Fibroblast of skin of left biceps (primary cell): ENCODE data around the gene CDH24.

Source experiments
- DNase-seq, 2 experiments: peaks; one replicate each; pipeline ENCODE4 v3.0.0-alpha.2; 2013; ENCODE audit warnings: low read depth in 2 of 2

Gene CDH24

DNA sequence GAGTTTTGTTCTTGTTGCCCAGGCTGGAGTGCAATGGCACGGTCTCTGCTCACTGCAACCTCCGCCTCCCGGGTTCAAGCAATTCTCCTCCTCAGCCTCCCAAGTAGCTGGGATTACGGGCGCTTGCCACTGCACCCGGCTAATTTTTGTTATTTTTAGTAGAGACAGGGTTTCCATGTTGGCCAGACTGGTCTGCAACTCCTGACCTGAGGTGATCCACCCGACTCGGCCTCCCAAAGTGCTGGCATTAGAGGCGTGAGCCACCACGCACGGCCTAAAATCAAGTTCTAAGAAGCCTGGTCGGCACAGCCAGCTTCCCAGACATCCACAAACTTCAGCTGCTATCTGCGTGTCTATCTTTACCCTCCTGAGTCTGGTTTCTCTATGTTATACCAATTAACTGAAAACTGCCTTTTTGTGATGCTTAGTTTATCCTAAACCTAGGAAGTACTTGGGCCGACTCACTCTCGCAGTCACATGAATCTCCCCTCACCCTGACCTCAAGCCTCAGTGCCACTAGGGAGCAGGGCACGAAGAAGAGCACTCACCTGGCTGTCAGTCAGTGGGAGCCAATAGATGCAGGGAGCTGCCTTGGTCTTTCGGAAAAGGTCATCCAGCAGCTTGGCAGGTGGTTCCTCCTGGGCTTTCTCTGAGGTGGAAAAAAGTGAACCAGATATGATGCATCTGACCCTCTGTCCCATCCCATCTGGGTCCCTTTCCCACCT lies 3.4 kb upstream of the CDH24 start:
- no peak for DNase-seq

DNA sequence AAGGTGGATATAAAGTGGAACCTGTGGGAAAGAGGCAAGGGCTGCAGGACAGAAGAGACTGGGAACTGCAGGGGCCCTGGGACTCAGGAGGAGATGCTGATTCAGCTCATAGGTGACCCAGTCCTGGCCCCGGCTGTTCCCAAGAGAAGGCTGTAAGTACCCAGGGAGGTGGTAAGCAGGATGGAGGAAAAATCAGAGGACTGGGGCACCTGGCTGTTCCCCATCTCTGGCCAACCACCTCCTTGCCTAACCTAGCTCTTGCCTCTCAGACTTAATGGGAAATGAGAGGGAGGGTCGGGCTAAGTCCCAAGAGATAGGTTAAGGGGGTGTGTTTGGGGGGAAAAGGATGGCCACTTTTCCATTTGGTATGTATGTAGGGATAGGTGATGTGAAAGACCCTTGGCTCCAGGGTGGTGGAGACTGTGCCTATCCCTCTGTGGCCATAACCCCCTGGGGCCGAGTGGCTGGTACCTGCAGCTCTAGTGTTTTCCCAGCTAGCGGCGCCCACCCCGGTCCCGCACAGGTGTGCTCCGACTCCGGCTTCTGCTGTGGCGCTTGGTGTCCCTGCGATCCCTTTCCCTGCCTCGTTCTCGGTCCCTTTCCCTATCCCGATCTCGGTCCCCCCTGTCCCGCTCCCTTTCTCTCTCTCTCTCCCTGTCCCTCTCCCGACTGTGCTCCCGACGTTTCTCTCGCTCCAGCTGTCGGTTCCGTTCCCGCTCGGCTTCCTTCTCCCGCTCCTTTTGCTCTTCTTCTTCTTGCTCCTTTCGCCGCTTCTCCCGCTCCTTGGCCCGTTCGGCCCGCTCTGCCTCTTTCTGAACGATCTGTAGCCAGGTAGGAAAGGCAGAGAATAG lies 1.6 kb upstream of the CDH24 start:
- no peak for DNase-seq

DNA sequence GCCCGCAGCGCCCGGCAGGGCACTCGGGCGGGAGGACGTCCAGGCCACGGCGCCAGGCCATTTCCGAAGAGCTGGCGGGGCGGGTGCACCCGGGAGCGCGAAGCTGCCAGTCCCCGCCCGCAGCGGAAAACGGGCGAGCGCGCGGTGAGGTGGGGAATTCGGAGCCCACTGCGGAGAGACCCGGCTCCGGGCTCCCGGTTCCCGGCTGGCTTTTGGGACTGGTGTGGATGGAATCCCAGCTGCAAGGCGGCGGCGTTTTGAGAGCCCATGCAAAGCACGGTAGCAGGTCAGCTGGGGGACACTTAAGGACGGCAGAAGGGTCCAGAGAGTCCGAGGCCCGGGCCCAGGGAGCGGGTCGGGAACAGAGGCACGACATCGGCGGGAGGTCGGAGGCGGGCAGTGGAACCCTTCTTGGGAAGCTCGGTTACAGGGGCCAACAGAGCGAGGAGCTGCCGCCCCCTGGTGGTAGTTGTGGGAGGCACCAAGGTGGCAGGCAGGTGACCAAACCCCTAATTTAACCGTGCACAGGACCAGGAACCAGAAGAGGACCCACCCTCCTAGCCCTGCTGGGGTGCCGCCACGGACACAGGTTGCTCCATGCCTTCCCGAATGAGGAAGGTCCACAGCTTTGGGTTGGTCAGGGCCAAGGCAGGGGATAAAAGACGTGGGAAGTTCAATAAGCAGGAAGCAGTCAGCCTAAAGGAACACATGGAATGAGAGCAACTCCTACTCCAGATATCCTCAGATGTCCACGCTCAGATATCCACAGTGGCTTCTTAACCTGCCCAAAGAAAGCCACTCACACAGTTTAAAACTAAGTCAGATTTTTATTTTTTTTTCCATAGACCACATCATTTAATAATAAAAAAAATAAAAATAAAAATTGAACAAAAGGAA lies 685 bp upstream of the CDH24 start:
- DNase-seq, result peak; percentile 28 to 44

DNA sequence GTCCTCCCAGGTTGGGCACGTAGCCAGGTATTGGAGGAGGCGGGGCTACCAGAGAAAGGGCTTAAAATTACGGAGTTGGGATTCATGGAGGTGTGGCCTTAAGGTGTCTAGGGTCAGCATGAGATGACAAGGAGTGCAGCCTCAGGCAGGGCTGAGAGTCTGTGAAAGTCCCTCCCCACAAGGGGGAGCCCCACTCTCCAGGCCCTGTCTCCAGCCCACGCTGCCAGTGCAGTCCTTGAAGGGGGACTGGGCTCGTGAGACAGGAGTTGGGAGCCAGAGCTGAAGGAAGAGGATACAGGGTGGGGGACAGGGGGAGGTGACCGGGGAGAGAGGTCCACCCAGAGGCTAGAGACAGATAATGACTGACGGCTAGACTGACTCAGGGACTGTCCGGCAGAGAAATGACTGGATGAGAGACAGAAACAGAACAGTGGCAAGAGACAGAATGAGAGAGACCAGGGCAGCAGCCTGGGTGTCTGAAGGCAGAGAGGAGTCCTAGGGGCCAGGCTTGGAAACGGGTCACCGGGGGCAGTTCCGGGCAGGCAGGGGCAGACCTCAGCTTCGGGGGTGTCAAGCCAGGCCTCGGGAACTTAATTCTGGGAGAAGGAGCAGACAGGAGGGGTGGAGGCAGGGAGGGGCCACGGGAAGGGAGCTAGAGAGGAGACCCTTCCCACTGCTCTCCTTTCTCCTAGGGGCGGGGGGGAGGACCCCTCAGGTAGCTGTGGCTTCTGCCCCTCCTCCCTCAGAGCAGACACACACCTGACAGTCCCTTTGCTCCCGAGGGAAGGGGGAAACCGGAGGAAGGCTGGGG lies 970 bp downstream of the CDH24 start:
- no peak for DNase-seq

DNA sequence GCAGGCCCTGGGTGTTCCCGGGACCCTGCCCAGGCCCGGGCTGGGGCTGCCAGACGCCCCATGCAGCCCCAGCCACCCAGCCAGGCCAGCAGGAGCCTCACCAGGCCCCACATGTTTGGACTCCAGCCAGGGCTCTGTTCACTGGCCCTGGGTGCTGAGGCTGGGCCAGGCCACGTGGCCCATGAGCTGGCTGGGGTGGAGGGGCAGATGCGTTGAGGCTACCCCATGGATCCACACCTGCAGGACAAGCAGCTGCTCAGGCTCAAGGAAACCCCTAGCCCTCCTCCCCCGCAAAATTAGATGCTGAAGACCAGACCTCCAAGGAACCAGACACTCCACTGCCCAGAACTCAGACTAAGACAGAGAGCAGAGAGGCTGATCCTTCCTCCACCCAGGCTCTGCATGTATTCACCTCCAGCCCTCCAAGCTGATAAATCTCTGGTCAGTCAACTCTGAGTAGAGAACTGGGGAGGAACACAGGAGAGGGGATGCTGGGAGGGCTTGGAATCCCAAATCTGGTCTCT lies 1.6 kb downstream of the CDH24 start:
- no peak for DNase-seq

DNA sequence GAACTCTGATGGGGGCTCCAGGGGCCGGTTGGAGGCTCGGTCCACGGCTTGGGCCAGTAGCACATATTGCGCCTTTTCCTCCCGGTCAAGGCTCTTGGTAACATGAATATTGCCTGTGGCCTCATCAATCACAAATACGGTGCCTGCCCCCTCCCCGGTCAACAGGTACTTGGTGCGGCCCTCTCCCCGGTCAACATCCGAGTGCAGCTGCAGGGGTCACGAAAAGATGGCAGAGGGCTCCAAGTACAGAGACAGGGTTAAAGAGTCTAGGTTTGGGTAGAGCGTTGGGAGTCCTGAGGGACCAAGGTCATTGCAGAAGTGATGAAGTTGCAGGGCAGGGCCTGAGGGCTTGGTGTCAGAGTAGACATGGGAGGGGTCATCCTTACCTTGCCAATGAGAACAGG lies 2.2 kb downstream of the CDH24 start:
- DNase-seq, result no peak

DNA sequence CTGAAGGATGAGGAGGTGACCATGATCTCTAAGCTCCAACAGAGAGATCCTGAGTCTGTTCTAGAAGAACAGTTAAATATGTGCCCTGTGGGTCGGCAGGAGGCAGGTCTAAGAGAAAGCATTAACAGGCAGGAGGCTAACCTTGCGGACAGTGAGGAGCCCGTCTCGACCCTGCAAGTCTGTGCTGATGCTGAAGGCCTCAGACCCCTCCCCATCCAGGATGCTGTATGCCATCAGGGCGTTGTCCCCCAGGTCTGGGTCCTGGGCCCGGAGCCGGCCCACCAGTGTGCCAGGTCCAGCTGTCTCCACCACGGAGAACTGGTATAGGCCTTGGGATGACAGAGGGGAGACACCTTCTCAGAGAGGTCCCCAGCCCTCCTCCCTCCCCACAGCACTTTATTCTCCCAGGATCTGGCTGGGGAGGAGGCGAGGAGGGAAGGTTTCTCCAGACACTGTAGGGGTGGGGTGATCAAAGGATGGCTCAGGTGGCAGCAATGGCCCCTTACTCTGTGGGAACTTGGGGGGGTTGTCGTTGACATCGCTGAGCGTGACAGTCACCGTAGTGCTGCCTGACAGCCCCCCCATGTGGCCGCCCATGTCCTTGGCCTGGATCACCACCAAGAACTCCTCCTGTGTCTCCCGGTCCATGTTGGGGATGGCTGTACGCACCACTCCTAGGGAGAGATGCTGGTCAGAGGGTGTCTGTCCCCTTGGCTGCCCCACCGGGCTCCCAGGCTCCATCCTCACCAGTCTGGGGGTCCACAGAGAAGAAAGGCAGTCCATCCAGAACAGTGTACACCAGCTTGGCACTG lies 3.1 kb downstream of the CDH24 start:
- no peak for DNase-seq

DNA sequence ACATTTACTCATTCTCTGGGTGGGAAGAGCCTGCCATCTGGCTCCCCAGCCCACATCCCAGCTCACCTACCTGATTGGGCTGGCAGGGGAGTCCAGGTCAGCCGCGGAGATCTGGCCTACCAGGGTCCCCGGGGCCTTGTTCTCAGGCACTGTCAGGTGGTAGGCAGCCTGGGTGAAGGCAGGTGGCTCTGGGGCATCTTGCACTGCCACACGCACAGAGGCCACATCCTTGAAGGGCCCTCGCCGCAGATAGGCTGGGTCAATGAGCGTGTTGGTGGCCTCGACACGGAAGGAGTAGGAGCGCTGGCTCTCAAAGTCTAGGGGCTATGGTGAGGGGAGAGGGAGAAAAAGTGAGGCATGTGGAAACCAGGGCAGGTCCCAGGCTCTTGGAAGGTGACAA lies 3.9 kb downstream of the CDH24 start:
- DNase-seq, result no peak

DNA sequence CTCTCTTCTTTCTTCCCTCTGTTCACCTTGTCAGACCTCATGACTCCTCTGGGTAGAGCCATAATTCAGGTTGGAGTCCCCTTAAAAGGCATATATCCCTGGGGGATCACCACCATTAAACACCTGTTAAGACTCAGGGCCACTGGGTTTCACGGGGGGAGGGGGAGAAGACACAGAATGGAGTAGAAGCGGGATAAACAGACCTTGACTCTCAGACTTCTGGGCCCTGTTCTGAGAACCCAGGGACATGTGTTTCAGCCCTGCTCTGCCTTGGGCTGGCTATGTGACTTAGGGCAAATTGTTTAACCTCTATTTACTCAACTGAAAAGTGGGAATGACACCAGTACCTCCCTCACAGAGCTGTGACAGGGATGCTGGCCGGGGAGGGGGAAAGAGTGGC lies 4.6 kb downstream of the CDH24 start:
- no peak for DNase-seq

DNA sequence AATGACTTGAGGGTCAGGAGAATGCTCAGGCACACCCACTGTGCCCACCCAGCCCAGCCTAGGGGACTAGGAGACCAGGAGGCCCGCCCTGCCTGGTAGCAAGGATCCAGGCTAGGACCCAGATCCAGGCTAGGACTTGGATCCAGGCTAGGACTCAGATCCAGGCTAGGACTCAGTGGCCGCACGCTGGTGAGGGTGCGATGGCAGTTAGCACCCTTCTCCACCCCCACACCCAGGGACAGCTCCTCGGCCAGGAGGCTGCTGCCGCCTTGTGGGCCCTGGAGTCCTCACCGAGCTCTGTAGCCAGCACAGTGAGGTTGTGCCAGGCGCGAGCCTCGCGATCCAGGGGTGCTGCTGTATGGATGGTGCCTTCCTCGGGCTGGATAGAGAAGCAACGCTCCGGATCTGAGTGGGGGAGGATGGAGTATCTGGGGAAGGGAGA lies 5.1 kb downstream of the CDH24 start:
- DNase-seq, result no peak

DNA sequence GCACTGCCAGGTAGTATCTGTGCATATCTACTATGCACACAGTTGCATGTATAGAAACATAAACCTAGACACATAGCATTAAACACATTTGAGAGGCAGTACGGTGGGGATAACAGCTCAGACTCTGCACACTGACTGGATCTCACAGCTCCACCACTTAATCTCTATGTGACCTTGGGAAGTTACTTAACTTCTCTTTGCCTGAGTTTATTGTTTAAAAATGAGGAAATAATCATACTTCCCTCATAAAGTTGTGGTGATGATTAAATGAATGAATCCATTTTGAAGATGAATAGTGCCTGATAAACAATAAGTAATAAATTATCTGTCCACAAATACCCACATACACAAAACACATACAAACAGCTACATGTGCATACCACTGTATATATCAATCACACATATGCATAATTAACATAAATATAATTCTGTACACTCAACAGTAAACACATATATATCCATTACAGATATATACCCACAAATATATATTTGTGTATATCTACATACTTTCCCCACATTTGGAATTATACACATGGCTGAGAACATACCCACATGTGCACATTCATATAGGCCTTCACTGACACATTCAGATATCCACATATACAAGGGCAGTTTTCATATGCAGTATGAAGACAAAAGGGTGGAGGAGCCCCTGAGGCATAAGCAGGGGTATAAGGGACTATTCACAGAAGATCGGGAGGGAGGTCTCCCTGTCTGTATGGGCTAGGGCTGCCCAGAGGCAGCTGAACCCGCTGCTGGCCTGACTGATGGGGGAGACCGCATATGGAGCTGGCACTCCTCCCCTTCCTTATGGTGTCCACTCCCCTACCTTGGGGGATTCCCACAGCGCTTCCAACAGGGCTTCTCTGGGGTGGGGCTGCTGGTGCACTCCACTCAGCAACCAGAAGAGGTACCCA lies 5.9 kb downstream of the CDH24 start:
- no peak for DNase-seq

DNA sequence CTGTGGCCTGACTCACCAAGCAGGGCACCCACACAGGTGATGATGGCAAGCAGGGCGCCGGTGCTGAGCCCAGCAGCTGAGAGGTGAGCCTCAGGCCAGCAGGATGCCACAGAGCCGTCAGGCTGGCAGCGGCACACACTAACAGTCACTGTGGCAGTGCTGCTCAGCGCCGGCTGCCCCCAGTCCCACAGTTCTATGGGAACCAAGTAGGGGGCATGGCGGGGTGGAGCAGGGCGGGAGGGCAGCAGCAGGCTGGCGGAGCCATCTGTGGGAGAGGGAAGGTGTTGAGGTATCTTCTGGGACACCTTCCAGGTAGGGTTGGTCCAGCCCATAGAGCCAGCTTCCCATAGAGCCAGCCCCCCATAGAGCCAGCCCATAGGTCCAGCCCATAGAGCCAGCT lies 8.3 kb downstream of the CDH24 start:
- DNase-seq, result no peak

DNA sequence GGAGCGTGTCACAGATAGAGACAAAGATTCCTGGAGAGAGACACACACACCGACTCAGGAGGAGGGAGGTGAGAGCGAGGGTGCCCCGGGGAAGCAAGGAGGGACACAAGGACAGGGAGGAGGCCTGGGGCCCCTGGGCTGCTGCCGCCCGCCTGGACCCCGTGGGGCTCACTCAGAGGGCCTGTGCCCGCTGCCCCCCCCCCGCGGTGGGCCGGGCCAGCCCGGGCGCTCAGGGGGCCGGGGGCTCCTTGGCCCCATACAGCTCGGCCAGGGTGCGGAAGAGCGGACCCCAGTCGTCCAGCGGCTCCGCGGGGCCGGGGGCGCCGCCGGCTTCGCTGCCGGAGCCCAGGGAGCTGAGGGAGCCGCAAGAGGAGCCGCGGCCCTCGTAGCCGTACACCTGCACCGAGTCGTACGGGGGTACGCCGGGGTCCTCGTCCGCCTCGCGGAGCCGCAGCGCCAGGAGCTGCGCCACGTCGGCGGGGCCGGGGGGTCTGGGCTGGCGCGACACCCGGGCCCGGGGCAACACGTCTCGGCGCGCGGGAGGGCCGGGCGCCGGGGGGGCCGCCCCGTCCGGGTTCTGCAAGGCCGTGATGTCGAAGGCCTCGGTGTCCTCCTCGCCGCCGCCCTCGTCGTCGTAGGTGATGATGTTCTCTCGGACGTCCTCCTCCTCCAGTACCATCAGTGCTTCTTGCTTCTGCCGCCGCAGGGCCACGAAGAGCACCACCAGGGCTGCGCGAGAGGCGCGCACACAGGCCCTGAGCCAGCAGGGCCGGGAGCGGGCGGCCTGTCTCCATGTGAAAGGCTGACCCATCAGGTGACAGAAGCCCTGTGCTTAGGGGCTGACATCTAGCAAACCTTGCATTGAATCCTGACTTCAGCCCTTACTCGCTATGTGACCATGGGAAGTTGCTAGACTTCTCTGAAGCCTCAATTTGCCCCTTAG lies 9.3 kb downstream of the CDH24 start:
- no peak for DNase-seq

DNA sequence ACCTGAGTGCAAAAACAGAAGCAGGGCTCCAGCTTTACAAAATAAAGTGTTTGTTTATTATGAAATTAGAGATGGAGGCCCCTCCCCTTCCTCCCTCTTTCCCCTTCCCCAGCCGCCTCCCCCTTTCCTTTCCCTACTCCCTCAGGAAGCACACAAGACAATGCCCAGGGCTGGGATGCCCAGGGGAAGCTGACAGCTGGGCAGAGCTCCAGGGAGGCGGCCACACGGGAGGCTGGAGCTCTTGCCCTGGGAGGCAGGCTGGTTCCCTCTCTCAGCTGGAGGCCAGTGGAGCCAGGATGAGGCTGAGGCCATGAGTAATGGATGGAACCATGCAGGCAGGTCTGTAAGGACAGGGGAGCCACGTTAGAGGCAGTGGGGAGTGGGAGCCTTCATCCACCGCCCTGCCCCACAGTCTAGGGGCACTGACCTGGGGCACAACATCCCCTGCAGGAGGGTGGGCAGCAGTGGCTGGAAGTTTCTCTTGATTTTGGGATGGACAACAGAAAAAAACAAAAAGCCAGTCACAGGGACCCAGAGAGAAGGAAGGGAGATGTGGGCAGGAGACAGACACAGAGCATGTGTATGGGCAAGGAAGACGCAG lies 10.2 kb downstream of the CDH24 start:
- DNase-seq, result no peak

DNA sequence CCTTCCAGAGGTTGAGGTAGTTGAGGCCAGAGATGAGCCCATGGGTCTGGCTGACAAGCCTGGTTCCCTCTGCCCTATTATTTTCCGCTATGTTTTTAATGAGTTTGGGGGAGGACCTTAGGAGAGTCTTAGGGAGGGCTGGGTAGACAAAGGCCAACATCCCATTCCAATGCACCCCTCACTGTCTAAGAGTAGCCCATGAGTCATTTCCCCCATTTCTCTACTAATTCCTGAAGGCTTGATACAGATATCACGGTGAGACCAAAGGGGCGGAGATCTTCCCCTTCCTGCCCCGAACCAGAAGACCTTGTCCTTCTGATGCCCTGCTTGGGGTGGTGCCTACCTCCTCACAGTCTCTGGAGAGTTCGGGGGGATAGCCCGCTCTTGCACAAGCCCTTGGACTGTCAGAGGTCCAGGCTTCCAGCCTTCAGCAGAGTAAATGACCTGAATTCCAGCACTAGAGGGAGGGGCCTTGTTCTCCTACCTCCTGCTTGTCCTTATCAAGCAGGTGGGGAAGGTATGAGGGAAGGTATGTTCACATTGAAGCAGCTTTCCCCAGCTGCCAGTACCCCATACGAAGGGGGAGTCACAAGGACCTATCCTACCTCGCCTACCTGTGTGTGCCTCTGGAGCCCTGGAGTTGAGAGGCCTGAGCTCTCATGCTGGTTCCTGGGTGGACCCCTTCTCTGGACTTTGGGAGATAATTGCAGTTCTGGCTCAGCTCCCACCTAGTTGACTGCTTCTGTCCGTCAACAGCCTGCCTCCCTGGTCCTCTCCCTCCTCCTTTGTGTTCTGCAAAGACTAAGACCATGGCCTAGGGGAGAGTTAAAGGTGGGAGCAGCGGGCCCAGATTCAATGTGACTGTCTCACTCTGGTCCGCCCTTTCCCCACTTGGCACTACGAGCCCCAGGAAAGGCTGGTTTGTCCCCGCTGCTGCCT lies 11.6 kb downstream of the CDH24 start:
- no peak for DNase-seq

DNA sequence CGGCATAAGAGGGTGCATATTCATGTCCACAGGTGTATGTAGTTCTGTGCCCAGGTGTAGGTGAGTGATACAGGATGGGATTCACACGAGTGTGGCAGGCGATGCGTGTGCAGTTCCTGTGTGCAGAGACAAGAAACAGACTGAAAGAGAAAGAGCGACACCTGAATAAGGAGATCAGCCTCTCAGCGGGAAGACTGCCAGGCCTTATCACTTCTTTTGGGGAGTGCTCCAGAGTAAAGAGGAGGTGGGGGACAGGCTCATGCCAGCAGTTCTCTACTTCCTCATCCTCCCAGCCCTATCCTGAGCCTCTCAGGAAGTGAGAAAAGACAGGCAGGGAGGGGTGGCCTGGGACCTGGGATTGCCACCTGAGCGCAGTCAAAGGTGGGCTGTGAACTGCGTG lies 12.5 kb downstream of the CDH24 start:
- DNase-seq, result no peak
